Measurements from ENCODE around the gene P2RY13. TPM values are rescaled to one million over a fixed set of nuclear protein-coding genes. Genes with fewer than 3 reads are reported as not detected.

The P2RY13 gene
- total RNA-seq = not detected in 2 replicates

DNA sequence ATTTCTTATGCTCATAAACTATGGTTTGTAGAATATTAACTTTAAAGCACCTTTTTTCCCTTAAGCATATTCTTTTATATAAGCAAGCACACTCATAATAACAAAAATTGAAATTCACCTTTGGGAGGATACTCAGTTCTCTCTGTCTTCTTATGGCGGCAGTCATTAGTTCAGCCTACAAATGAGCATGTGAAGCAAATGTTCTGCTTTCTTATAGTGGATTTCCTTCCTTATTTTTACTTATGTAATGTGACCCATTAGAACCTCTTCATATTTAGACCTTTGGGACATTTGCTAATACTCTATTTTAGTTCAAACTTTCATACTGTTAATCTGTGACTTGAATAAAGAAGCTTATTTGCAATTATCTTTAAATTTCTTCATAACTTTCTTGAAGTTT, at the start of gene P2RY13:
TSS of gene P2RY13 (minus strand) at position 187 of the 400 bp plus-strand sequence. CDS start at position 166, 21 bp downstream.

DNA sequence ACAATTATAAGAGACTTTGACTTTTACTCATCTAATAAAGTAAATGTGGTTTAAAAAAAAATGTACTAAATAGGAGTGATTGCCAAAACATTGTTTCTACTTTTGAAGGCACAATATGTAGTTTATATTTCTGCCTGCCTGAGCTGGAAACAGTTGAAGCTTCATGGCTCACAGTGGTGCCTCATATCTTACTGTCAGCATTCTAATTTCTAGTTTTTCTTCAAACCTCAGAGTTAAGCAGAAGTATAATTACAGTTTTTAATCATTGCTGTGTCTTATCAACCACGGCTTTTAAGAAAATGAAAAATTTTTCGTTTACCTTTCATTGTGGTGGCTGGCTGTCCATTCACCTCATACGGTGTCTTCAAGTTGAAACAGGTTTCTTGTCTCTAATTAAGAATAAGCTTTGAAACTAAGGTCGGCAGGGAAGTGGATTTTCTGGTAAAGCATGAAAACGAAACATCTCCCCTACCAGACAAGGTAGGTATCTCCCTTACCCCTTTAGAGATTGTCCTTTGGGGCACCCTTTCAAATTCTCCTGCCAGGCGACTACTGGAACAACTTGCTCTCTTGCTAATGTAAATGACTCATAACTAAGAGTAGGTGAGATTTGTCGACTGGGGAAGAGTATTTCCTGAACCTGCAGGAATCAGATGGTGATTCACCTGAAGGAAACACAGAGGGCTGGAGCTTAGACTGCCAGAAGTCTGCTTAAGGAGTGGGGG, 12.9 kb downstream of the P2RY13 start, which contains the start of gene GPR87:
TSS of gene GPR87 (minus strand) at position 554 of the 725 bp plus-strand sequence. CDS start 16,720 bp downstream, outside the sequence.

DNA sequence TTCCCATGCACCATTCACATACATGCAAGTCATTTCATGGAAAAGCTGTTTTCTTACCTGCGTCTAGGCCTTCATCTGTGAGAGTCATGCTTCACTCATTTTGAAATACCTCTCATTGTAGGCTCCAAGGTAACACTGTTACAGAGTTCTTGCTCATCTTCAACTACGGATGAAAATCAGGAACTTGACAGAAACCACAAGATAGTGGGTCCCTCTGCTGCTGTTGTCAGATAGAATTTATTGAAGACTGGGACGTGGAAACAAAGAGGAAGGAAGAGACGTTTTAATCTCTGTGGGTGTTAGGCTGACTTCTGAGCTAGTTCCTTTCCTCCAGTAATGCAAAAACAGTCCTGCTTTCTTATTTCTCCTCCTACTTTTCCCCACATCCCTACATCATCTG, 51.1 kb downstream of the P2RY13 start, which contains the start of gene P2RY14:
TSS of gene P2RY14 (minus strand) at position 313 of the 400 bp plus-strand sequence. CDS start 64,226 bp downstream, outside the sequence.

Other genes with a start within 250 kb of the P2RY13 start
- gene MED12L, start 243.9 kb downstream of the P2RY13 start, total RNA-seq = 0.25 and 0.33 TPM in 2 replicates
- not detected in 2 replicates for gene GPR171, start 126.3 kb downstream of the P2RY13 start, total RNA-seq
- not detected in 2 replicates for gene P2RY14, start 51.0 kb downstream of the P2RY13 start, total RNA-seq
- gene GPR87, start 12.7 kb downstream of the P2RY13 start, total RNA-seq = not detected in 2 replicates
- gene P2RY12, start 55.2 kb upstream of the P2RY13 start, total RNA-seq = 0.11 and 0.12 TPM in 2 replicates
- 0.33 and 0.37 TPM in 2 replicates for gene IGSF10, start 131.5 kb upstream of the P2RY13 start, total RNA-seq